B cell (primary cell): ENCODE data around the gene PRODH2.

Experiments used
- EZH2 ChIP-seq: IDR thresholded peaks from 2 replicates; pipeline ENCODE4 v1.6.1; 2012; ENCODE audit warnings: borderline replicate concordance, low read depth, mild to moderate bottlenecking, moderate library complexity, low read length; ENCODE audit not compliant: insufficient read depth, poor library complexity, severe bottlenecking
- TF ChIP-seq, protein P1 (sequence below): fragments of 200-600 bp; IDR thresholded peaks from one replicate; pipeline ENCODE4 v1.8.0; 2022; ENCODE audit warnings: antibody characterized with exemption, mild to moderate bottlenecking

GRCh38 chr19:35774274-35775045 is 38.2 kb downstream of the PRODH2 start:
- TF ChIP-seq, protein P1, sequence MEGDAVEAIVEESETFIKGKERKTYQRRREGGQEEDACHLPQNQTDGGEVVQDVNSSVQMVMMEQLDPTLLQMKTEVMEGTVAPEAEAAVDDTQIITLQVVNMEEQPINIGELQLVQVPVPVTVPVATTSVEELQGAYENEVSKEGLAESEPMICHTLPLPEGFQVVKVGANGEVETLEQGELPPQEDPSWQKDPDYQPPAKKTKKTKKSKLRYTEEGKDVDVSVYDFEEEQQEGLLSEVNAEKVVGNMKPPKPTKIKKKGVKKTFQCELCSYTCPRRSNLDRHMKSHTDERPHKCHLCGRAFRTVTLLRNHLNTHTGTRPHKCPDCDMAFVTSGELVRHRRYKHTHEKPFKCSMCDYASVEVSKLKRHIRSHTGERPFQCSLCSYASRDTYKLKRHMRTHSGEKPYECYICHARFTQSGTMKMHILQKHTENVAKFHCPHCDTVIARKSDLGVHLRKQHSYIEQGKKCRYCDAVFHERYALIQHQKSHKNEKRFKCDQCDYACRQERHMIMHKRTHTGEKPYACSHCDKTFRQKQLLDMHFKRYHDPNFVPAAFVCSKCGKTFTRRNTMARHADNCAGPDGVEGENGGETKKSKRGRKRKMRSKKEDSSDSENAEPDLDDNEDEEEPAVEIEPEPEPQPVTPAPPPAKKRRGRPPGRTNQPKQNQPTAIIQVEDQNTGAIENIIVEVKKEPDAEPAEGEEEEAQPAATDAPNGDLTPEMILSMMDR: no peak
- TF ChIP-seq EZH2: no peak
